Activated CD4-positive, CD25-positive, alpha-beta regulatory T cell treated with anti-CD3 and anti-CD28 coated beads, Interleukin-2, amount 50 U/mL, for 16 hours (primary cell): Measurements from ENCODE around the gene TMPRSS13.
"Not testable (repeated sequence)": the region's sequence is repeated elsewhere in the genome, so short reads cannot be mapped to it uniquely, and the experiment has no call there.

ENCODE experiments used
- DNase-seq: peaks from one replicate; pipeline ENCODE4 v3.0.0-alpha.2; 2020; ENCODE audit warnings: low read depth, low spot score

TMPRSS13 gene

GRCh38 chr11:117929142-117929915 is at the start of gene TMPRSS13:
TMPRSS13 (minus strand) TSS chr11:117929402; CDS start chr11:117929307, 95 bp downstream.
- DNase-seq: no peak

- DNase-seq: no peak
Observed at GRCh38 chr11:117978991-117979390, 49.8 kb upstream of the TMPRSS13 start.

GRCh38 chr11:117978291-117978910 is 49.2 kb upstream of the TMPRSS13 start:
- DNase-seq: not testable (repeated sequence)

- DNase-seq: not testable (repeated sequence)
Observed at GRCh38 chr11:117977612-117978264, 48.5 kb upstream of the TMPRSS13 start.

- DNase-seq: no peak
Observed at GRCh38 chr11:117977029-117977428, 47.8 kb upstream of the TMPRSS13 start.

- no peak for DNase-seq
Observed at GRCh38 chr11:117976445-117976844, 47.2 kb upstream of the TMPRSS13 start.

- DNase-seq: no peak
Observed at GRCh38 chr11:117973503-117973860, 44.3 kb upstream of the TMPRSS13 start.

GRCh38 chr11:117972629-117973502 is 43.7 kb upstream of the TMPRSS13 start:
- no peak for DNase-seq

- no peak for DNase-seq
Observed at GRCh38 chr11:117972044-117972443, 42.8 kb upstream of the TMPRSS13 start.

GRCh38 chr11:117970400-117971024 is 41.3 kb upstream of the TMPRSS13 start:
- no peak for DNase-seq

- DNase-seq: no peak
Observed at GRCh38 chr11:117969160-117969991, 40.2 kb upstream of the TMPRSS13 start.

GRCh38 chr11:117966908-117967307 is 37.7 kb upstream of the TMPRSS13 start:
- DNase-seq: no peak

GRCh38 chr11:117962826-117963225 is 33.6 kb upstream of the TMPRSS13 start:
- no peak for DNase-seq

GRCh38 chr11:117961896-117962295 is 32.7 kb upstream of the TMPRSS13 start:
- DNase-seq: no peak

- no peak for DNase-seq
Observed at GRCh38 chr11:117960406-117960805, 31.2 kb upstream of the TMPRSS13 start.

GRCh38 chr11:117959438-117960149 is 30.4 kb upstream of the TMPRSS13 start:
- DNase-seq: no peak

- DNase-seq: no peak
Observed at GRCh38 chr11:117958949-117959348, 29.7 kb upstream of the TMPRSS13 start.

GRCh38 chr11:117953024-117953671 is 23.9 kb upstream of the TMPRSS13 start:
- no peak for DNase-seq
